Neural progenitor cell (in vitro differentiated cells): Measurements from ENCODE around the gene MAGEA2. TPM values are rescaled to one million over a fixed set of nuclear protein-coding genes. Genes with fewer than 3 reads are reported as not detected.
"Not testable (repeated sequence)": the region's sequence is repeated elsewhere in the genome, so short reads cannot be mapped to it uniquely, and the experiment has no call there.

Source experiments
- DNase-seq: peaks from one replicate; pipeline ENCODE4 v3.0.0-alpha.2; 2016; ENCODE audit warnings: low spot score
- H2AFZ ChIP-seq: fragments of 200-600 bp; sonication (generic); replicated peaks from 2 replicates; pipeline ENCODE4 v1.6.1; 2016; ENCODE audit warnings: antibody characterized with exemption
- H3F3A ChIP-seq: fragments of 200-600 bp; sonication (generic); 2 replicates; pipeline ENCODE4 v1.6.1; 2016; ENCODE audit warnings: antibody characterized with exemption, low read depth
- H3K27ac ChIP-seq: fragments of 200-600 bp; sonication (generic); 2 replicates; pipeline ENCODE4 v1.5.1; 2016; ENCODE audit warnings: mild to moderate bottlenecking
- H3K27me3 ChIP-seq: fragments of 200-600 bp; sonication (generic); 2 replicates; pipeline ENCODE4 v1.6.1; 2016; ENCODE audit warnings: mild to moderate bottlenecking, moderate library complexity
- H3K36me3 ChIP-seq: fragments of 200-600 bp; sonication (generic); 2 replicates; pipeline ENCODE4 v1.5.1; 2016
- H3K4me1 ChIP-seq: fragments of 200-600 bp; sonication (generic); 2 replicates; pipeline ENCODE4 v1.6.1; 2016; ENCODE audit warnings: mixed run types
- H3K4me2 ChIP-seq: fragments of 200-600 bp; sonication (generic); 2 replicates; pipeline ENCODE4 v1.6.1; 2016
- H3K4me3 ChIP-seq: fragments of 200-600 bp; sonication (generic); 2 replicates; pipeline ENCODE4 v1.5.1; 2016
- H3K79me2 ChIP-seq: fragments of 200-600 bp; sonication (generic); 2 replicates; pipeline ENCODE4 v1.6.1; 2016; ENCODE audit warnings: low read depth
- H3K9ac ChIP-seq: fragments of 200-600 bp; sonication (generic); 2 replicates; pipeline ENCODE4 v1.6.1; 2016
- H3K9me3 ChIP-seq: fragments of 200-600 bp; sonication (generic); 2 replicates; pipeline ENCODE4 v1.5.1; 2016; ENCODE audit warnings: low read depth
- H4K20me1 ChIP-seq: fragments of 200-600 bp; sonication (generic); 2 replicates; pipeline ENCODE4 v1.6.1; 2016; ENCODE audit warnings: low read depth
- H3K27ac Mint-ChIP-seq: 3 replicates; pipeline ENCODE4 v1.8.0; 2021; ENCODE audit warnings: mixed read lengths
- H3K27me3 Mint-ChIP-seq: 2 replicates; pipeline ENCODE4 v1.8.0; 2022; ENCODE audit warnings: low read depth, mild to moderate bottlenecking, inconsistent platforms, moderate library complexity, mixed read lengths; ENCODE audit not compliant: insufficient read depth
- H3K36me3 Mint-ChIP-seq: 3 replicates; pipeline ENCODE4 v1.8.0; 2021; ENCODE audit warnings: mixed read lengths
- H3K4me1 Mint-ChIP-seq: 3 replicates; pipeline ENCODE4 v1.8.0; 2021; ENCODE audit warnings: mixed read lengths
- H3K4me3 Mint-ChIP-seq: 3 replicates; pipeline ENCODE4 v1.8.0; 2021; ENCODE audit warnings: mild to moderate bottlenecking, moderate library complexity, mixed read lengths
- H3K9me3 Mint-ChIP-seq: 3 replicates; pipeline ENCODE4 v1.8.0; 2020; ENCODE audit warnings: mixed read lengths
- CTCF ChIP-seq: fragments of 200-600 bp; sonication (generic); IDR thresholded peaks from 2 replicates; pipeline ENCODE4 v1.5.1; 2017; ENCODE audit warnings: antibody characterized with exemption, mild to moderate bottlenecking
- EZH2 ChIP-seq: fragments of 200-600 bp; sonication (generic); IDR thresholded peaks from 2 replicates; pipeline ENCODE4 v1.6.1; 2017; ENCODE audit warnings: antibody characterized with exemption, mild to moderate bottlenecking, moderate library complexity
- EZH2phosphoT487 ChIP-seq: fragments of 200-600 bp; sonication (generic); IDR thresholded peaks from 2 replicates; pipeline ENCODE4 v1.6.1; 2017; ENCODE audit warnings: antibody characterized with exemption
- total RNA-seq: library from RNA; depleted of rRNA; stranded (reverse); fragments of >200 nt; gene quantifications from 2 replicates; pipeline ENCODE4 v1.2.3, GENCODE V29; 2015; ENCODE audit warnings: low replicate concordance

Gene MAGEA2
- total RNA-seq, 1 donor from 2014 or later = not detected

- not testable (repeated sequence) for H3K4me1 ChIP-seq, H3K27me3 Mint-ChIP-seq, H3K4me3 Mint-ChIP-seq, H3K4me1 Mint-ChIP-seq, H3K79me2 ChIP-seq, H3K27ac ChIP-seq, H3K9me3 ChIP-seq, H3K4me3 ChIP-seq, DNase-seq, H2AFZ ChIP-seq, H3K9me3 Mint-ChIP-seq, H3K4me2 ChIP-seq, H3K9ac ChIP-seq, H3K27me3 ChIP-seq, H3F3A ChIP-seq, H3K27ac Mint-ChIP-seq, H4K20me1 ChIP-seq, H3K36me3 Mint-ChIP-seq, H3K36me3 ChIP-seq
Measured at GRCh38 chrX:152758918-152759317, 5.3 kb upstream of the MAGEA2 start, which contains the start of gene CSAG3. CSAG3 (plus strand) TSS chrX:152759218.

GRCh38 chrX:152754871-152755270 lies 1.2 kb upstream of the MAGEA2 start:
- not testable (repeated sequence) for H3K36me3 ChIP-seq, H3K4me1 ChIP-seq, H3K4me3 Mint-ChIP-seq, H3K9me3 ChIP-seq, H3K9me3 Mint-ChIP-seq, H3K79me2 ChIP-seq, H3K36me3 Mint-ChIP-seq, H3K27me3 Mint-ChIP-seq, H3K9ac ChIP-seq, DNase-seq, H3K27ac Mint-ChIP-seq, H4K20me1 ChIP-seq, H3K27me3 ChIP-seq, H3K4me1 Mint-ChIP-seq, H3F3A ChIP-seq, H2AFZ ChIP-seq, H3K4me3 ChIP-seq, H3K27ac ChIP-seq, H3K4me2 ChIP-seq

GRCh38 chrX:152738560-152738959 lies 15.1 kb downstream of the MAGEA2 start:
- TF ChIP-seq EZH2phosphoT487 (no peak), CTCF (no peak), EZH2 (no peak)
- Mint-ChIP-seq H3K27me3 (peaks cover 2% of the 10 kb centered on the region), H3K9me3 (peaks cover 9% of the 10 kb centered on the region), H3K36me3 (no peaks in the 10 kb centered on the region), H3K27ac (no peak overlapping the region), H3K4me3 (no peak overlapping the region), H3K4me1 (no peaks in the 10 kb centered on the region)
- no peaks in the 10 kb centered on the region for H3K9me3 ChIP-seq
- no peak overlapping the region for H3K9ac ChIP-seq
- no peaks in the 10 kb centered on the region for H3F3A ChIP-seq
- H2AFZ ChIP-seq = no peak overlapping the region
- no peak overlapping the region for H3K4me2 ChIP-seq
- H3K27ac ChIP-seq = no peak overlapping the region
- no peak overlapping the region for H3K4me3 ChIP-seq
- no peaks in the 10 kb centered on the region for H3K27me3 ChIP-seq
- no peak for DNase-seq
- no peaks in the 10 kb centered on the region for H3K4me1 ChIP-seq
- no peaks in the 10 kb centered on the region for H4K20me1 ChIP-seq
- H3K79me2 ChIP-seq = no peaks in the 10 kb centered on the region
- H3K36me3 ChIP-seq = no peaks in the 10 kb centered on the region

- H4K20me1 ChIP-seq, H3K27ac ChIP-seq, H3K4me1 Mint-ChIP-seq, H3K36me3 Mint-ChIP-seq, H3K4me2 ChIP-seq, H3K4me3 Mint-ChIP-seq, H3K9ac ChIP-seq, H3K4me3 ChIP-seq, DNase-seq, H3K27ac Mint-ChIP-seq, H3K36me3 ChIP-seq, H3K79me2 ChIP-seq, H2AFZ ChIP-seq, H3K9me3 ChIP-seq, H3K4me1 ChIP-seq, H3F3A ChIP-seq, H3K27me3 Mint-ChIP-seq, H3K27me3 ChIP-seq: not testable (repeated sequence)
- peaks cover 11% of the 10 kb centered on the region for H3K9me3 Mint-ChIP-seq
Measured at GRCh38 chrX:152736528-152736927, 17.1 kb downstream of the MAGEA2 start.

- Histone ChIP-seq H3F3A (no peaks in the 10 kb centered on the region), H3K4me2 (no peak overlapping the region), H3K27me3 (no peaks in the 10 kb centered on the region), H3K79me2 (no peaks in the 10 kb centered on the region), H3K4me3 (no peak overlapping the region), H3K9ac (no peak overlapping the region), H3K27ac (no peak overlapping the region), H3K9me3 (no peaks in the 10 kb centered on the region), H2AFZ (no peak overlapping the region), H3K4me1 (no peaks in the 10 kb centered on the region), H4K20me1 (no peaks in the 10 kb centered on the region), H3K36me3 (no peaks in the 10 kb centered on the region)
- Mint-ChIP-seq H3K9me3 (peaks cover 11% of the 10 kb centered on the region), H3K4me1 (no peaks in the 10 kb centered on the region), H3K27ac (no peak overlapping the region), H3K36me3 (no peaks in the 10 kb centered on the region), H3K4me3 (no peak overlapping the region), H3K27me3 (peaks cover 2% of the 10 kb centered on the region)
- DNase-seq = no peak
- TF ChIP-seq CTCF (no peak), EZH2 (no peak), EZH2phosphoT487 (no peak)
Measured at GRCh38 chrX:152735860-152736511, 17.7 kb downstream of the MAGEA2 start.
